Mesodermal cell (in vitro differentiated cells): Measurements from ENCODE around the gene LGI4.

Source experiments
- H3K27ac ChIP-seq: 2 replicates; pipeline ENCODE4 v1.7.0; 2013; ENCODE audit warnings: mild to moderate bottlenecking, low read depth, low read length, moderate library complexity; ENCODE audit not compliant: severe bottlenecking
- H3K36me3 ChIP-seq: 2 replicates; pipeline ENCODE4 v1.7.1; 2013; ENCODE audit warnings: mild to moderate bottlenecking, low read length, moderate library complexity; ENCODE audit not compliant: control insufficient read depth, insufficient read depth
- H3K4me1 ChIP-seq: one replicate; pipeline ENCODE4 v1.7.1; 2013; ENCODE audit warnings: mild to moderate bottlenecking, low read length; ENCODE audit not compliant: insufficient read depth, control insufficient read depth, poor library complexity, severe bottlenecking
- H3K4me3 ChIP-seq: 2 replicates; pipeline ENCODE4 v1.7.0; 2013; ENCODE audit warnings: low read length, control low read depth, mild to moderate bottlenecking; ENCODE audit not compliant: insufficient read depth, poor library complexity, severe bottlenecking; ENCODE audit errors: extremely low read depth
- H3K9me3 ChIP-seq: 2 replicates; pipeline ENCODE4 v1.7.1; 2013; ENCODE audit warnings: mild to moderate bottlenecking, low read length, moderate library complexity; ENCODE audit not compliant: control insufficient read depth
- WGBS, 2 experiments: methylation state at CpG; one replicate each; pipeline ENCODE4 v1.1.5; 2013; ENCODE audit warnings: missing lambda C conversion rate in 2 of 2; ENCODE audit not compliant: insufficient coverage in 2 of 2; 5-methylcytosine and 5-hydroxymethylcytosine counted together

LGI4 gene

DNA sequence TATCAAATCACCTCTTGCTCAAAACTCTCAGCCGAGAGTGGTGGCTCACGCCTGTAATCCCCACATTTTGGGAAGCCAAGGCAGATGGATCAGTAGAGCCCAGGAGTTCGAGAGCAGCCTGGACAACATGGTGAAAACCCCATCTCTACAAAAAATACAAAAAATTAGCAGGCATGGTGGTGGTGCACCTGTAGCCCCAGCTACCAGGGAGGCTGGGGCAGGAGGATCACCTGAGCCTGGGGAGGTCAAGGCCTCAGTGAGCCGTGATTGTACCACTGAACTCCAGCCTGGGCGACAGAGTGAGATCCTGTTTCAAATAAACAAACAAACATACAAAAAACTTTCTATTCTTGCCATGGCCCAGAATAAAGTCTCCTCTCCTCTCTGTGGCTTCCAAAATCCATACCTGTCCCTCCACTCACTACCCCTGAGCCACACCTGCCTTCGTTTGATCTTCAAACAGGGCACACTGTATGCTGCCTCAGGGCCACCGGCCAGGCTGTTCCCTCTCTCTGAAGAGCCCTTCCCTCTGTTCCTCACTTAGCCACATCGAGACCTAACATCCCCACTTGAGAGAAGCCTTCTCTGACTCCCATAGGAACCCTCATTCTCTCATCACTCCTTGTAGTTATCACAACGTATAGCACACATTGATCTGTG is 6.3 kb downstream of the LGI4 start:
- H3K9me3 ChIP-seq: no peaks in the 10 kb centered on the region
- no peaks in the 10 kb centered on the region for H3K36me3 ChIP-seq
- H3K4me1 ChIP-seq: no peaks in the 10 kb centered on the region
- H3K27ac ChIP-seq: no peak overlapping the region
- 94 to 95% methylated on average over 7 to 8 of the region's 9 CpGs for WGBS, 2 experiments
- H3K4me3 ChIP-seq: no peak overlapping the region

GRCh38 chr19:35127871-35128270 is 7.0 kb downstream of the LGI4 start:
- no peaks in the 10 kb centered on the region for H3K9me3 ChIP-seq
- no peak overlapping the region for H3K4me3 ChIP-seq
- H3K4me1 ChIP-seq: no peaks in the 10 kb centered on the region
- H3K27ac ChIP-seq: no peak overlapping the region
- H3K36me3 ChIP-seq: no peaks in the 10 kb centered on the region
- WGBS, 2 experiments: 74 to 82% methylated on average over 3 to 5 of the region's 7 CpGs

GRCh38 chr19:35126624-35126959 is 8.3 kb downstream of the LGI4 start:
- no peak overlapping the region for H3K4me3 ChIP-seq
- no peaks in the 10 kb centered on the region for H3K4me1 ChIP-seq
- 88% methylated on average over 16 to 20 of the region's 20 CpGs for WGBS, 2 experiments
- H3K9me3 ChIP-seq: no peaks in the 10 kb centered on the region
- H3K27ac ChIP-seq: no peak overlapping the region
- no peaks in the 10 kb centered on the region for H3K36me3 ChIP-seq

GRCh38 chr19:35125749-35126623 is 8.9 kb downstream of the LGI4 start:
- Histone ChIP-seq H3K27ac (no peak overlapping the region), H3K36me3 (no peaks in the 10 kb centered on the region), H3K9me3 (no peaks in the 10 kb centered on the region), H3K4me3 (no peak overlapping the region), H3K4me1 (no peaks in the 10 kb centered on the region)
- 92 to 94% methylated on average over 33 to 35 of the region's 35 CpGs for WGBS, 2 experiments

- H3K9me3 ChIP-seq: no peaks in the 10 kb centered on the region
- H3K36me3 ChIP-seq: no peaks in the 10 kb centered on the region
- WGBS, 2 experiments: 97% methylated on average over 18 to 19 of the region's 19 CpGs
- no peak overlapping the region for H3K4me3 ChIP-seq
- H3K27ac ChIP-seq: no peak overlapping the region
- no peaks in the 10 kb centered on the region for H3K4me1 ChIP-seq
Observed at GRCh38 chr19:35125270-35125717, 9.6 kb downstream of the LGI4 start.

DNA sequence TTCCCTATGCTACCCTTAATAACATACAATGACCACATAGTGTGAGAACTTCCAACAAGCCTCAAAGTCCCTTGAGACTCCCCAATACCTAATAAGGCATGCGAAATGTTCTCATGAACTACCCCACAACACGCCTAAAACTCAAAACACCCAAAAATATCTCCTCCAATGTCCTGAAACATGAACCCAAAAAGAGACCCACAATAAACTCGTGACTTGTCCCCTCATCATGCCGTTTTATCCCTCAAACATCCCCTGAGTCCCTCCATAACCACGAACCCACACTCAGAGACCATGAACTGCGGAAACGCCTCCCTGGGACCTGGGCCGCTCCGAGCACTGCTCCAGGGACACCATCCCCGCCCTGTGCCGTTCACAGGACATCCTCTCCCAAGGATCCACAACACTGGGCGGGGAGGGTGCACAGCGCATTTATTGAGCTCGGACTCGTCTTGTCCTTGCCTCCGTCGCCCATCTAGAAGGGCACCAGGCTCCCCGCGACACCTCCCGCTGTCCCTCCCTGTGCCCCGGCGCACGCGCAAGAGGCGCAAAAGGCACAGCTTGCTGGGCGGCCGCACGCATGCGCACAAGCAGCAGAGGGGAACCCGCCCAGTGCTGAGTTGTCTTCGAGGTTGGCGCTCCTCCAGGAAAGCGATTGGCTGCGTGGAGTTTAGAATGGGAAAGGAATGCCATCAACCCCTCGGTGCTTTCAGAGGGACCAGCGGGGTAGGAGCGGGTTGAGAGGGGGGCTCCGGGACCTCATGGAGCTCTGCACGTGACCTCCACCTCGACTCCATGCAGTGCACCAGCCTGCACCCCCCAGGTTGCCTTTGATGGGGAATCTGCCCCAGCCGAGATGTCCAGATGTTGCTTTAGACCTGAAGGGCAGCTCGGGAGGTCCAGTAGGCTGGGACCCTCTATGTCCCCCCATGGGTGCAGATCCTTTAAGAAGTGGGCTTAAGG is 10.5 kb downstream of the LGI4 start:
- no peak overlapping the region for H3K4me3 ChIP-seq
- no peaks in the 10 kb centered on the region for H3K4me1 ChIP-seq
- 91 to 94% methylated on average over 38 to 42 of the region's 42 CpGs for WGBS, 2 experiments
- H3K27ac ChIP-seq: no peak overlapping the region
- no peaks in the 10 kb centered on the region for H3K9me3 ChIP-seq
- H3K36me3 ChIP-seq: no peaks in the 10 kb centered on the region

- Histone ChIP-seq H3K9me3 (no peaks in the 10 kb centered on the region), H3K4me3 (no peak overlapping the region), H3K4me1 (no peaks in the 10 kb centered on the region), H3K27ac (no peak overlapping the region), H3K36me3 (no peaks in the 10 kb centered on the region)
- WGBS, 2 experiments: 90 to 93% methylated on average over 2 to 4 of the region's 5 CpGs
Observed at GRCh38 chr19:35123573-35123972, 11.3 kb downstream of the LGI4 start.

DNA sequence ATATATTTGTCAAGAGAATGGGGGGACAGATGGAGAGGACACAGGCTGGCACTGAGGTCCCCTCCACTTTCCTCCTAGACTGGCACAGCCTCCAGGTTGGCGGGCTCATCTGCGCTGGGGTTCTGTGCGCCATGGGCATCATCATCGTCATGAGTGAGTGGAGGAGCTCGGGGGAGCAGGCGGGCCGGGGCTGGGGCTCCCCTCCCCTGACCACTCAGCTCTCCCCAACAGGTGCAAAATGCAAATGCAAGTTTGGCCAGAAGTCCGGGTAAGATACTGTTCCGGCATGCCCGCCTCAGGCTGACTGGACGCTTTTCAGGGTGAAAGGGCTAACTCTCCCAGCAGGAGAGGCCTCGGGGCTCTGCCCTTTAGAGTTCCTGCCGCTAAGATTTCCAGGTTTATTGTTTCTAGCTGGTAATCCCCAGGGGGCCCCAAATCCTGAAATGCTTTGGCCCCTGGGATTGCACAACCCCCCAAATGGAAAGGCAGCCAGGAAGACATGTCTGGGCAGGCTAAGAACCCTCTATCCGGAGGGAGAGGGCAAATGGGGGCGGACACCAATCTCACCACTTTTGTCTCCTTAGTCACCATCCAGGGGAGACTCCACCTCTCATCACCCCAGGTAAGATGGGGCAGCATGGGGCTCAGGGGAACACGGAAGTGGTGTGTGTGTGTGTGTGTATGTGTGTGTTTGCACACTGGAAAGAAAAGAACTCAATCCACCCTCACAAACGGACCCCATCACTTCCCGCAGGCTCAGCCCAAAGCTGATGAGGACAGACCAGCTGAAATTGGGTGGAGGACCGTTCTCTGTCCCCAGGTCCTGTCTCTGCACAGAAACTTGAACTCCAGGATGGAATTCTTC is 11.9 kb downstream of the LGI4 start:
- H3K27ac ChIP-seq: no peak overlapping the region
- WGBS, 2 experiments: 79 to 83% methylated on average over 11 to 14 of the region's 19 CpGs
- no peaks in the 10 kb centered on the region for H3K36me3 ChIP-seq
- H3K4me1 ChIP-seq: no peaks in the 10 kb centered on the region
- no peaks in the 10 kb centered on the region for H3K9me3 ChIP-seq
- H3K4me3 ChIP-seq: no peak overlapping the region

DNA sequence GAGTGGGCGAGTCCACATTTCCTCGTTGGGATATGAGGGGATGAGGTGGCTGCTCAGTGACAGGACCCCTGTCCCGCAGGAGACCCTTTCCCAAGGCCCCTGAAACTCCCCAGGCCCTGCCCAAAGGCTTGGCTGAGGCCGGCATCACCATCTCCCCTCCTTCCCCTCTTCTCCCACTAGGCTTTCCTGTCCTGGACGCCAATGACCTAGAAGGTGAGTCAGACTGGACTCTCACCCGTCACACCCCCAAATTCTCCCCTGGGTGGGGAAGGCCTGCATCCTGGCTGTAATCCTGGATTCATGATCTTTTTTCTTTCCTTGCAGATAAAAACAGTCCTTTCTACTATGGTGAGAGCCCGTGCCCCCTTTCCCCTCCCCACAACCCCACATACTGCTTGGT is 14.0 kb downstream of the LGI4 start:
- no peak overlapping the region for H3K27ac ChIP-seq
- 83 to 95% methylated on average over 1 to 6 of the region's 7 CpGs for WGBS, 2 experiments
- H3K36me3 ChIP-seq: no peaks in the 10 kb centered on the region
- H3K4me3 ChIP-seq: no peak overlapping the region
- no peaks in the 10 kb centered on the region for H3K4me1 ChIP-seq
- H3K9me3 ChIP-seq: no peaks in the 10 kb centered on the region

DNA sequence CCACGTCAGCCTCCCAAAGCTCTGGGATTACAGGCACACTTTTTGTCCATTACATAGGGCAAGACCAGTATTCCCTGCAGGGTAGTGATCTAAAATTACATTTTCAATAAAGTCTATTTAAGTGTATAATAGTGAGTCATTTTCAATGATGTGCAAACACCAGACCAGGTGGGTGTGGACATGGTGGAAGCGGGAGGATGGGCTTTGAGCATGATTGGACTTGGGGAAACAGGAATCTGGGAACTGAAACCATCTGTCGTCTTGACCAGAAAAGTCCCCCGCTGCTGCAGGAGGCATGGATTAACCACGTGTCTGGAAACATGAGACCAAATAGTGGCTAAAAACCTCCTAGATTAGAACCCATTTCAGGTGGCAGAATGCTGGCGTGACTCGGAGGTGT is 14.4 kb downstream of the LGI4 start:
- WGBS, 2 experiments: 89 to 98% methylated on average over 5 to 7 of the region's 7 CpGs
- Histone ChIP-seq H3K4me1 (no peaks in the 10 kb centered on the region), H3K36me3 (no peaks in the 10 kb centered on the region), H3K4me3 (no peak overlapping the region), H3K27ac (no peak overlapping the region), H3K9me3 (no peaks in the 10 kb centered on the region)
